ENCODE measurements around the gene SLC7A11. TPM values are rescaled to one million over a fixed set of nuclear protein-coding genes. Genes with fewer than 3 reads are reported as not detected.

The SLC7A11 gene
- total and polyA plus RNA-seq, 2 experiments from 2014 or later: 10.0 to 33.9 TPM

GRCh38 chr4:138199568-138200235, 42.4 kb downstream of the SLC7A11 start:
- no peak overlapping the region for H2AFZ ChIP-seq
- Mint-ChIP-seq H3K4me1 (peaks cover 28% of the 10 kb centered on the region), H3K4me3 (no peak overlapping the region)

More at GRCh38 chr4:138199568-138200235, 42.4 kb downstream of the SLC7A11 start:
- no peaks in the 10 kb centered on the region for H3K27me3 Mint-ChIP-seq (ENCODE audit: insufficient read depth, low read depth, poor library complexity)
- TF ChIP-seq POLR2AphosphoS5 (IDR thresholded peaks at IDR 0.05; ENCODE audit: low read depth): no peak
- TF ChIP-seq, protein P1, sequence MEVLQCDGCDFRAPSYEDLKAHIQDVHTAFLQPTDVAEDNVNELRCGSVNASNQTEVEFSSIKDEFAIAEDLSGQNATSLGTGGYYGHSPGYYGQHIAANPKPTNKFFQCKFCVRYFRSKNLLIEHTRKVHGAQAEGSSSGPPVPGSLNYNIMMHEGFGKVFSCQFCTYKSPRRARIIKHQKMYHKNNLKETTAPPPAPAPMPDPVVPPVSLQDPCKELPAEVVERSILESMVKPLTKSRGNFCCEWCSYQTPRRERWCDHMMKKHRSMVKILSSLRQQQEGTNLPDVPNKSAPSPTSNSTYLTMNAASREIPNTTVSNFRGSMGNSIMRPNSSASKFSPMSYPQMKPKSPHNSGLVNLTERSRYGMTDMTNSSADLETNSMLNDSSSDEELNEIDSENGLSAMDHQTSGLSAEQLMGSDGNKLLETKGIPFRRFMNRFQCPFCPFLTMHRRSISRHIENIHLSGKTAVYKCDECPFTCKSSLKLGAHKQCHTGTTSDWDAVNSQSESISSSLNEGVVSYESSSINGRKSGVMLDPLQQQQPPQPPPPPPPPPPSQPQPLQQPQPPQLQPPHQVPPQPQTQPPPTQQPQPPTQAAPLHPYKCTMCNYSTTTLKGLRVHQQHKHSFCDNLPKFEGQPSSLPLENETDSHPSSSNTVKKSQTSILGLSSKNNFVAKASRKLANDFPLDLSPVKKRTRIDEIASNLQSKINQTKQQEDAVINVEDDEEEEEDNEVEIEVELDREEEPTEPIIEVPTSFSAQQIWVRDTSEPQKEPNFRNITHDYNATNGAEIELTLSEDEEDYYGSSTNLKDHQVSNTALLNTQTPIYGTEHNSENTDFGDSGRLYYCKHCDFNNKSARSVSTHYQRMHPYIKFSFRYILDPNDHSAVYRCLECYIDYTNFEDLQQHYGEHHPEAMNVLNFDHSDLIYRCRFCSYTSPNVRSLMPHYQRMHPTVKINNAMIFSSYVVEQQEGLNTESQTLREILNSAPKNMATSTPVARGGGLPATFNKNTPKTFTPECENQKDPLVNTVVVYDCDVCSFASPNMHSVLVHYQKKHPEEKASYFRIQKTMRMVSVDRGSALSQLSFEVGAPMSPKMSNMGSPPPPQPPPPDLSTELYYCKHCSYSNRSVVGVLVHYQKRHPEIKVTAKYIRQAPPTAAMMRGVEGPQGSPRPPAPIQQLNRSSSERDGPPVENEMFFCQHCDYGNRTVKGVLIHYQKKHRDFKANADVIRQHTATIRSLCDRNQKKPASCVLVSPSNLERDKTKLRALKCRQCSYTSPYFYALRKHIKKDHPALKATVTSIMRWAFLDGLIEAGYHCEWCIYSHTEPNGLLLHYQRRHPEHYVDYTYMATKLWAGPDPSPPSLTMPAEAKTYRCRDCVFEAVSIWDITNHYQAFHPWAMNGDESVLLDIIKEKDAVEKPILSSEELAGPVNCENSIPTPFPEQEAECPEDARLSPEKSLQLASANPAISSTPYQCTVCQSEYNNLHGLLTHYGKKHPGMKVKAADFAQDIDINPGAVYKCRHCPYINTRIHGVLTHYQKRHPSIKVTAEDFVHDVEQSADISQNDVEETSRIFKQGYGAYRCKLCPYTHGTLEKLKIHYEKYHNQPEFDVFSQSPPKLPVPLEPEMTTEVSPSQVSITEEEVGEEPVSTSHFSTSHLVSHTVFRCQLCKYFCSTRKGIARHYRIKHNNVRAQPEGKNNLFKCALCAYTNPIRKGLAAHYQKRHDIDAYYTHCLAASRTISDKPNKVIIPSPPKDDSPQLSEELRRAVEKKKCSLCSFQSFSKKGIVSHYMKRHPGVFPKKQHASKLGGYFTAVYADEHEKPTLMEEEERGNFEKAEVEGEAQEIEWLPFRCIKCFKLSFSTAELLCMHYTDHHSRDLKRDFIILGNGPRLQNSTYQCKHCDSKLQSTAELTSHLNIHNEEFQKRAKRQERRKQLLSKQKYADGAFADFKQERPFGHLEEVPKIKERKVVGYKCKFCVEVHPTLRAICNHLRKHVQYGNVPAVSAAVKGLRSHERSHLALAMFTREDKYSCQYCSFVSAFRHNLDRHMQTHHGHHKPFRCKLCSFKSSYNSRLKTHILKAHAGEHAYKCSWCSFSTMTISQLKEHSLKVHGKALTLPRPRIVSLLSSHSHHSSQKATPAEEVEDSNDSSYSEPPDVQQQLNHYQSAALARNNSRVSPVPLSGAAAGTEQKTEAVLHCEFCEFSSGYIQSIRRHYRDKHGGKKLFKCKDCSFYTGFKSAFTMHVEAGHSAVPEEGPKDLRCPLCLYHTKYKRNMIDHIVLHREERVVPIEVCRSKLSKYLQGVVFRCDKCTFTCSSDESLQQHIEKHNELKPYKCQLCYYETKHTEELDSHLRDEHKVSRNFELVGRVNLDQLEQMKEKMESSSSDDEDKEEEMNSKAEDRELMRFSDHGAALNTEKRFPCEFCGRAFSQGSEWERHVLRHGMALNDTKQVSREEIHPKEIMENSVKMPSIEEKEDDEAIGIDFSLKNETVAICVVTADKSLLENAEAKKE (CRISPR knock-in tag; IDR thresholded peaks at IDR 0.05): no peak
- TF ChIP-seq STAT1 (IDR thresholded peaks at IDR 0.05; ENCODE audit: unreplicated experiment): no peak
- TF ChIP-seq CREB1 (CRISPR knock-in tag; IDR thresholded peaks at IDR 0.05; ENCODE audit: low read depth): no peak
- no peak for TF ChIP-seq NANOG (IDR thresholded peaks at IDR 0.05; ENCODE audit: borderline replicate concordance)
- no peak for TF ChIP-seq JUNB (IDR thresholded peaks at IDR 0.05; ENCODE audit: unreplicated experiment)
- H3K27ac ChIP-seq (ENCODE audit: low read depth): peak overlapping the region; percentile 85
- H3K9me2 ChIP-seq (ENCODE audit: insufficient read depth): no peaks in the 10 kb centered on the region
- no peaks in the 10 kb centered on the region for H3F3A ChIP-seq (replicated peaks; ENCODE audit: low read depth)
- H4K20me1 ChIP-seq (replicated peaks; ENCODE audit: insufficient read depth): no peaks in the 10 kb centered on the region
- H3K36me3 Mint-ChIP-seq (ENCODE audit: low read depth): peaks cover 14% of the 10 kb centered on the region; the same call in 2 of the 3 replicates
- H3K4me3 ChIP-seq: no peak overlapping the region
- peak overlapping the region; percentile 4 for H3K4me2 ChIP-seq
- peaks cover 16% of the 10 kb centered on the region; the same call in 1 of the 2 replicates for H3K79me2 ChIP-seq (replicated peaks; ENCODE audit: insufficient read depth)
- DNase-seq (ENCODE audit: low spot score) (peak; percentile 31), ATAC-seq (peak; percentile 54)
- H3K27me3 ChIP-seq (ENCODE audit: insufficient read depth): no peaks in the 10 kb centered on the region
- no peaks in the 10 kb centered on the region for H3K9me3 Mint-ChIP-seq
- peak overlapping the region; percentile 98 for H3K27ac Mint-ChIP-seq
- H3K36me3 ChIP-seq (ENCODE audit: insufficient read depth): no peaks in the 10 kb centered on the region
- H3K4me1 ChIP-seq (ENCODE audit: insufficient read depth): peaks cover 19% of the 10 kb centered on the region

All from GM23338 (cell line).